HL-60 (cell line): ENCODE results near the gene PELI2.

Source experiments
- POLR2AphosphoS5 ChIP-seq: IDR thresholded peaks from 2 replicates; pipeline ENCODE4 v1.6.1; 2012; ENCODE audit warnings: low read depth
- TF ChIP-seq, protein P1 (sequence below): IDR thresholded peaks from one replicate; pipeline ENCODE4 v1.5.1; 2011; ENCODE audit warnings: low read length, control low read depth, inconsistent platforms; ENCODE audit not compliant: insufficient read depth

- TF ChIP-seq POLR2AphosphoS5, result no peak
- TF ChIP-seq, protein P1, sequence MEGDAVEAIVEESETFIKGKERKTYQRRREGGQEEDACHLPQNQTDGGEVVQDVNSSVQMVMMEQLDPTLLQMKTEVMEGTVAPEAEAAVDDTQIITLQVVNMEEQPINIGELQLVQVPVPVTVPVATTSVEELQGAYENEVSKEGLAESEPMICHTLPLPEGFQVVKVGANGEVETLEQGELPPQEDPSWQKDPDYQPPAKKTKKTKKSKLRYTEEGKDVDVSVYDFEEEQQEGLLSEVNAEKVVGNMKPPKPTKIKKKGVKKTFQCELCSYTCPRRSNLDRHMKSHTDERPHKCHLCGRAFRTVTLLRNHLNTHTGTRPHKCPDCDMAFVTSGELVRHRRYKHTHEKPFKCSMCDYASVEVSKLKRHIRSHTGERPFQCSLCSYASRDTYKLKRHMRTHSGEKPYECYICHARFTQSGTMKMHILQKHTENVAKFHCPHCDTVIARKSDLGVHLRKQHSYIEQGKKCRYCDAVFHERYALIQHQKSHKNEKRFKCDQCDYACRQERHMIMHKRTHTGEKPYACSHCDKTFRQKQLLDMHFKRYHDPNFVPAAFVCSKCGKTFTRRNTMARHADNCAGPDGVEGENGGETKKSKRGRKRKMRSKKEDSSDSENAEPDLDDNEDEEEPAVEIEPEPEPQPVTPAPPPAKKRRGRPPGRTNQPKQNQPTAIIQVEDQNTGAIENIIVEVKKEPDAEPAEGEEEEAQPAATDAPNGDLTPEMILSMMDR, result no peak
These were observed 27.1 kb downstream of the PELI2 start for GRCh38 chr14:56145181-56145769.
